Activated CD8-positive, alpha-beta memory T cell treated with anti-CD3 and anti-CD28 coated beads for 1 hour (primary cell): ENCODE data around the gene HMCN2.
"Not testable (repeated sequence)": the region's sequence is repeated elsewhere in the genome, so short reads cannot be mapped to it uniquely, and the experiment has no call there.

Experiments used
- DNase-seq, 2 donors: peaks; one replicate each; pipeline ENCODE4 v3.0.0-alpha.2; 2020; ENCODE audit warnings: low read depth in 1 of 2; ENCODE audit errors: extremely low read depth in 1 of 2

Gene HMCN2

GRCh38 chr9:130262771-130263170 lies 2.8 kb upstream of the HMCN2 start:
- DNase-seq, result no peak

- DNase-seq, result no peak
Observed at GRCh38 chr9:130263601-130264413, 1.8 kb upstream of the HMCN2 start.

DNA sequence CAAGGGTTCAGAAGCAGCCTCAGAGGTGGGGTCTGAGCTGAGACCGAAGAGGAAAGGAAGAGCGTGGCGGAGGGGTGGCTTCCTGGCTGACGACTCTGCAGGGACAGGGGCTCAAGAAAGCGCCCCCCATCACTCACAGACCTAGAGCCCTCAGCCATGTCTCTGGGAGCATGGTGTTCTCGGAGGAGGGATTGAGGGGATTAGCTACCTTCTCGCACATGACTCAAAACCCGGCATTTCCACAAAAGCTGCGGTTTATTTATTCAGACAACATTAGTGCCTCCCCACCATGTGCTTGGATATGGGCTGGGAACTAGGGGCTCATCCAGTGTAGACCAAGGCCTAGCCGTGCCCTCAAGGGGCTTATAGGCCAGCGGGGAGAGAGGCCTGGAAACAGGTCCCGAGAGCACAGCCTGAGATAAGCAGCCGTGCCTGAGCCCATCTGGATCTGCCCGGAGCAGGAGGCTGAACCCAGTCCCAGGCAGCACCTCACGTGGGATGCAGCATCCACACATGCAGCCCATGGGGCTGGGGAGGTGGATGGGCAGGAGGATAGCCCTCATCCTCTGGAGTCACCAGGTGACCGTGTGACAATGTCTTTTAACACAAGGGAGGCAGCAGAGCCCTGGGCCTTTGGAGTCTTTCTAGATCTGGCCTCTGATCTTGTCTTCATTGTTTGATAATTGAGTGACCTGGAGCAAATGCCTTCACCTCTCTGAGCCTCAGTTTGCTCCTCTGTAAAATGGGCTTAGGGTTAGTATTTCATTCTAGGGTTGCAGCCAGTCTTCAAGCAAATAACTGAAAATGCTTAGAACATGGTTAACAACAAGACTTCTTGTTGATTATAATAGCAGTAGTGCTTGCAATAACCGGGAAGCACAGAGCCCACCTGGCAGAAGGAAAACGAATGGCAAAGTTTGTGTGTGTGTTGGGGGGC lies 878 bp upstream of the HMCN2 start:
- DNase-seq, result no peak

GRCh38 chr9:130266236-130267098 lies 907 bp downstream of the HMCN2 start:
- no peak for DNase-seq

DNA sequence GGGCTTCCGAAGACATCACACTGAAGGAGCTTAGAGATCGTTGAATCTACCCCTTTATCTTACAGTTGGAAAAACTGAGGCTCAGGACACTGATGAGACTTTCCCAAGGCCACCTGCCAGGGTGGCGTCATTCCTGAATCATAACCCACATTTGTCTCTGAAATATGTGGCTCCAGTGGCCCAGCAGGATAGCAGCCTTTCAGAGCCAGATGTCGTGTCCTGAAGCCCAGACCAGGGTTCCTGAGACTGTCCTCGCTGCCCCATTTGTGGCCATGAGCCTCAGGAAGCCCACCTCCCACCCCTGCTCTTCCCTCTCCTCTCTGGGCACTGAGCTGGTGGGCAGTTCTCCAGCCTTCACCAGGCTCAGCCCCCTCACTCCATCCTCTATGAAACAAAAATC lies 2.4 kb downstream of the HMCN2 start:
- DNase-seq, result no peak

GRCh38 chr9:130268521-130269211 lies 3.1 kb downstream of the HMCN2 start:
- DNase-seq, result no peak

- DNase-seq, result no peak
Observed at GRCh38 chr9:130271473-130271872, 5.9 kb downstream of the HMCN2 start.

DNA sequence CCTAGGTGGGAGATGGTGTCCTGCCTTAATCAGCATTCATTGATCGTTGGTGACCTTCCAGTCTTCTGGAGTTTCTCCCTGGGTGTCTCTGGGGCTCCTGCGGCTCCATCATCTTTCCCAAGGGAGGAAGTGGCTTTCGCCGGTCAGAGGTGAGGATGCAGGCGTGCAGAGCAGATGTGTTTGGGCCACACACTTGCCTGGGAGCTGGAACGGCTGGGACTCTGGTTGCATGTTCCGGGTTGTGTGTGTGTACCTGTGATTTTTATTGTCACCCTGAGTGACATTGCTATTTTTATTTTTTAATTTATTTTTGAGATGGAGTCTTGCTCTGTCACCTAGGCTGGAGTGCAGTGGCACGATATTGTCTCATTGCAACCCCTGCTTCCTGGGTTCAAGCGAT lies 9.6 kb downstream of the HMCN2 start:
- no peak for DNase-seq

DNA sequence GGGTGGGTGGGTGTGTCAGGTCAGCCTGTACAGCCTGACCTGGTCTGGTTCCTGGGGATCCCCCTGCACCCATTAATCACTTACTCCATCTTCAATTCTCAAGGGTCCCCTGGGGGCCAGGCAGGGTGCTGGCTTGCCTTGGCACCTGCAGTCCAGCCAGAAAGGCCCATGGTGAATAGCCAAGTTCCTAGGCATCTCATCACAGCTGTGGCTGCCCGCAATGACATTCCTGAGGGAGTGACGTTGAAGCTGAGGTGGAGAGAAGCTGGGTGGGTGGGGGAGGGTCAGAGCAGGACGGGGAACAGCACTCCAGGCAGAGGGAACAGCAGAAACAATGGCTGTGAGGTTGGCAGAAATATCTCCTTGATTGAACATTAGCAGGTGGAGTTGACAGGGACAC lies 10.6 kb downstream of the HMCN2 start:
- DNase-seq, result no peak

GRCh38 chr9:130276955-130277354 lies 11.4 kb downstream of the HMCN2 start:
- DNase-seq, result no peak

DNA sequence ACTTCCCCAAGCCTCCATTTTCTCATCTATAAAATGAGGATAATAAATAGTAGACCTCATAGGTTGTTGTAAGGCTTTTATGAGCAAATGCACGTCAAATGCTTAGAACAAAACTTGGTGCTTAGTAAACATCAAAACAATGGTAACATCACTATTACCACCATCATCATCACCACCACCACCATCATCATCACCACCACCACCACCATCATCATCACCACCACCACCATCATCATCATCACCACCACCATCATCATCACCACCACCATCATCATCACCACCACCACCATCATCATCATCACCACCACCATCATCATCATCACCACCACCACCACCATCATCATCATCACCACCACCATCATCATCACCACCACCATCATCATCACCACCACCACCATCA lies 12.0 kb downstream of the HMCN2 start:
- not testable (repeated sequence) for DNase-seq

GRCh38 chr9:130283539-130284248 lies 18.1 kb downstream of the HMCN2 start:
- DNase-seq, result no peak

- DNase-seq, result no peak
Observed at GRCh38 chr9:130284249-130284625, 18.7 kb downstream of the HMCN2 start.

- DNase-seq, result no peak
Observed at GRCh38 chr9:130284690-130285089, 19.1 kb downstream of the HMCN2 start.

- no peak for DNase-seq
Observed at GRCh38 chr9:130285271-130285670, 19.7 kb downstream of the HMCN2 start.

DNA sequence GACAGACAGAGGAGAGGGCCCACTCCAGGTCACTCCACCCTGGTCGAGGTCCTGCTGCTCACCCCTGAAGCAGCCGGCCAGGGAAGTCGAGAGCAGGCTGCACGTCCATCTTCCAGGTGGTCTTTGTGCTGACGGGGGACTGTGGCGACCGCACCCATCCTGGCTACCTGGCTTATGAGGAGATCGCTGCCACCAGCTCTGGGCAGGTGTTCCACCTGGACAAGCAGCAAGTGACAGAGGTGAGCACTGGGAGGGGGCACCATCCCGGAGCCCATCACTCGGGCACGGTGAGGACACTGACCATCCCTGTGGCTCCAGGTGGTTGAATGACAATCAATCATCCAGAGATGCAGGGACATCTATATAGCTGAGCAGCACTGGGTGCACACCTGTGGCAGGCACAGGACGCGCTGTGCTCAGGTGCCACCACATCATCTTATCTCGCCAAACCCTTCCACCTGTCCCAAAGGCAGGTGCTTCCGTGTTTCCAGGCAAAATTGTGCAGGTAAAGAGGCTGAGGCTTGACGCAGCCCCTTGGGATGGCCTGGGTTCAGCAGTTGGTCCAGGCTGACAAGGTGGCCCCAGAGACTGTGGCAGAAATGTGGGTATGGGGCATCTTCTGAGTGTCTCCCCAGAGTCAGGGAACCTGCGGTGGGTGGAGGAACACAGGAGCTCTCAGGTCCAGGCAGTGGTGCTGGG lies 20.7 kb downstream of the HMCN2 start:
- DNase-seq, result no peak

DNA sequence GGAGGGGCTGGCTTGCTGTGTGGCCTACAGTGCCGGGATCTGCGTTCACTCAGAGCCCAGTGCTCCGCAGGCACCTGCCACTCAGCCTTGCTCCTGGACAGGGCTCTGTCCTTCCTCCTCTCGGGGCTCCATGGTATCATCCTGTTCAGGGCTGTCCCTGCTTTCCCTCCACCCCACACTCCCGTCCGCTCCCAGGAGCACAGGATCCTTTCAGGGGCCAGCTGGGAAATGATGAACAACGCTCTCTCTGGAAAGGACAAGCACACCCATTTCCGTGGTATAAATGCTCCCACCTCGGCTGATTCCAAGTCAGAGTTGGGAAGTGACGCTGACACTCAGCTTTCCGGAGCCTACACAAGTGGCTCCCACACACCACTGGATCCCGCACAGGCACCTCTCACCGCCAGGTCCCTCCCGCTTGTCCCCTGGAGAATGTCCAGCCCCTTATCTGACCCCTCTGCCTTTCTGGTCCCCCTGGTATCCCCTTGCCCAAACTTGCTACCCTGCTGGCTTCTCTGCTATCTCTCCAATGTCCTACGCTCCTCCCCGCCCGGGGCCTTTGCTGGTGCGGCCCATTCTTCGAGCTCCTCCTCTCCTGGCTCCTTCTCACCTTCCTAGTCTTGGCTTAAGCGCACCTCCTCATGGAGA lies 21.3 kb downstream of the HMCN2 start:
- DNase-seq, result no peak

DNA sequence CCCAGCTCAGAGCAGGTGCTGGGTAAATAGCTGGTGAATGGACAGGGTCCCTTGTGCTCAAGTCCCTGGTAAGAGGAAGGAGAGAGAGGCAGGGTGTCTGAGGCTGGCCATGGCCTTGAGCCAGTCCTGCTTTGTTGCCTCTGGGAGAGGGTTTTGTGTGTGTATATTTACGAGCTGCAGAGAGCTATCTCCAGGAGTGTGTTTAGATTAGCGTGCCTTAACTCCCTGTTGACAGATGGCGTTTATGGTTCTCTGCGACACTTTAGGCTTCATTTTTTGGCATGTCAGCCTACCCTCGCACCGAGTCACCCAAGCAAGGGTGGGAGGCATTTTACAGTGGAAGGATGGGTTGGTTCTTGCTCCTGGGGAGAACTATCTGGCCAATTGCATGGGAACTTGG lies 22.2 kb downstream of the HMCN2 start:
- no peak for DNase-seq

DNA sequence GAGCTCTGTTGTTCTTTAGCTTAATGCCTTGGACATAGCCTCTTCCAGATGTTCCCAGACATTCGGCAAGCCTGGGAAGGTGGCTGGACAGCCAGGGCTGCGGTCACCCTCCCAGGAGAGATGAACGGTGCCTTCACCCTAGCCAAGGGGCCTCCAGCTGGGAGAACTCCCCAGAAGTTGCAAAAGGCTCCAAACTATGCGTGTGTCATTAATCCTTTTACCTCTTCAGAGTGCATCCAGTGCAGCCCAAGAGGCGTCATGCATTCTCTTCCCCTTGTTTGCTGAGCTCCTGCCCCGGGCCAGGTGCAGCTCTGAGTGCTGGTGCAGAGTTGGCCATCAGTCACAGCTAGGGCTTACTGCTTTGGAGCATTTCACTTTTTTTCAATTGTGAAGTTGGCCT lies 22.8 kb downstream of the HMCN2 start:
- DNase-seq, result no peak
